Coronary artery (tissue), 2 donors: ENCODE measurements around the gene STK38L.

Source experiments
- DNase-seq: peaks from one replicate; pipeline ENCODE4 v3.0.0-alpha.2; 2017; ENCODE audit warnings: low spot score
- H3K27ac ChIP-seq, 2 donors: fragments of 200-600 bp; sonication (generic); one replicate each; pipeline ENCODE4 v1.5.1; 2016 to 2019
- H3K4me3 ChIP-seq: fragments of 200-600 bp; sonication (generic); 2 replicates; pipeline ENCODE4 v1.5.1; 2016; ENCODE audit warnings: mild to moderate bottlenecking, moderate library complexity
- CTCF ChIP-seq: fragments of 200-600 bp; sonication (generic); IDR thresholded peaks from one replicate; pipeline ENCODE4 v1.5.1; 2019; ENCODE audit warnings: antibody characterized with exemption

The STK38L gene

GRCh38 chr12:27334042-27334720 lies 90.1 kb downstream of the STK38L start:
- peak overlapping the region; percentile 85 for H3K4me3 ChIP-seq
- no peak overlapping the region for H3K27ac ChIP-seq
- no peak for TF ChIP-seq CTCF
- no peak for DNase-seq

DNA sequence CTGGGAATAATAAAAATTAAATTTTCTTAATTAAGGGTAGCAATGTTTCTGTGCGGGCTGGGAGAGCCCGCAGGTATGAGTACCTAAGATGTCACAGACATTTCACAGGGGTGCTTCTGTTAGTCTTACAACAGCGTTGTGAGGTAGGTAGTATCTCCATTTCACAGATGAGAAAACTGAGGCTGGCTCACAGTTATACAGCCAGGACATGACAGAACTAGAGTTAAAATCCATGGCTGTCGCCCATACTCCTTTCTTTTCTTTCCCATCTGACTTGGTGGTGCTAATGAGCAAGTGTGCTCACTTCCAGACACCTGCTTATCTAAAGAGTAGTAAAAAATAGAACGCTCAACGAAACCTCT lies 90.6 kb downstream of the STK38L start:
- no peak for DNase-seq
- no peak overlapping the region for H3K27ac ChIP-seq
- no peak overlapping the region for H3K4me3 ChIP-seq
- no peak for TF ChIP-seq CTCF

DNA sequence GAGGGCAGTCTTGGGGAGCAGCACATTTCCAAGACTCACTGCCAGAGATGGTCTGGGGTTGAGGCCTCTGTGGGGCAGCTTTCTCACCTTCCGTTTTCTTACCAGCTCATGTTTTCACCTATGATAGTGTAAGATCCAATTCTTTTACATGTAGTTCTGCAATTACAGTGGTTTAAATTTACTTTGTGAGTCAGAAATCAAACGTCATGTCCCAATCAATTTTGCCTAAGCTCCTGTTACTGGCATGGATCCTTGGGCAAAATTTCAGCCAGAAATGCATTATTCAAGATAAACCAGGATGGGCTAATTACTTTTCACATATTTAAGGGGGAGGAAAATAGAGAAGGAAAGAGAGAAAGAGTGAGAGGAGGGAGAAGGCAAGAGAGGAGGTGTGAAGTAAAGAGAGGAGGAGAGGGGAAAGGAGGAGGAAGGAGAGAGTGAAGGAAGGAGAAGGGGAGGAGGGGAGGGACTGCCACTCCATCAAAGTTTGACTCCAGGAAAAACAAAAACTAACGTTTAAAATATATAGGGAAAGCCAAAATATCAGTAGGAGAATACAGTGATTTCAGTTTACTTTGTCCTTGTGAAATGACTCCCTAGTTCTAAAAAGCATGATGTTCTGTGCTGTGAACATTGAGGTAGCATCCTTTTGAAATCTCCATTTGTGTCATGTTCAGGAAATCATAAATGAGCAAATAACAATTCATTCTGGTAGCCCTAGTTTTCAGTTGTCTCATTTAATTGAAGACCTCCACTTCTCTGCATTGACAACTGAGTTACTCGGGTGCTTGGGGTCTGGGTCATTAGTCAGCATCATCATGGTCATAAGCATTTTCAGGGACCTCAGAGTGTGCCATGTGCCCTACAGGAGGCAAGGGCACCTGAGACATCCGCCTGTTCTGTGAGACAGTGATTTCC lies 91.5 kb downstream of the STK38L start:
- no peak overlapping the region for H3K27ac ChIP-seq
- TF ChIP-seq CTCF, result no peak
- no peak for DNase-seq
- H3K4me3 ChIP-seq, result no peak overlapping the region

GRCh38 chr12:27336282-27336653 lies 92.2 kb downstream of the STK38L start:
- TF ChIP-seq CTCF, result no peak
- no peak overlapping the region for H3K27ac ChIP-seq
- DNase-seq, result no peak
- no peak overlapping the region for H3K4me3 ChIP-seq

DNA sequence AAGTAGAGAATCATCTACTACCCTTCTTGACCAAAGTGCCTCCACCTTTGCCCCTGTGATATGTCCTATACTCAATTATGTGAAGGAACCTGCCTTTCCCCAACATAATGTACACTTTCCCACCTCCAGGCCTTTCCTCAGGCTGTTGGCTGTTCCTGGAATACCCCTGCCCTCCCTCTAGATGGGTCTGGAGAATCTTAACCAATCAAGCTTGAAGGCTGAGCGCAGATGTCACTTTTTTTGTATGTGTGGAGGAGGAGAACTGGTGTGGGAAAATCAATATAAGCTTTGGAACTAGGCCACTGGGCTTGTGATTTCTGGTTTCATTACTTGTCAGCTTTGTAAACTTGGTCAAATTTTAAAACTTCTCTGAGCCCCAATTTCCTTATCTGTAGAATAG lies 93.3 kb downstream of the STK38L start:
- no peak for TF ChIP-seq CTCF
- no peak overlapping the region for H3K27ac ChIP-seq

GRCh38 chr12:27338473-27338872 lies 94.4 kb downstream of the STK38L start:
- no peak for TF ChIP-seq CTCF
- DNase-seq, result no peak
- Histone ChIP-seq H3K27ac (no peak overlapping the region), H3K4me3 (no peak overlapping the region)

More for the DNA sequence above, 93.3 kb downstream of the STK38L start:
- no peak overlapping the region for H3K4me3 ChIP-seq
- DNase-seq, result no peak

- Histone ChIP-seq H3K4me3 (no peak overlapping the region), H3K27ac (no peak overlapping the region)
- no peak for TF ChIP-seq CTCF
- DNase-seq, result no peak
Observed at GRCh38 chr12:27340971-27341370, 96.9 kb downstream of the STK38L start.
